Endodermal cell (in vitro differentiated cells): Measurements from ENCODE around the gene FAM50B. TPM values are rescaled to one million over a fixed set of nuclear protein-coding genes. Genes with fewer than 3 reads are reported as not detected.

Experiments used
- DNase-seq: peaks from one replicate; pipeline ENCODE4 v3.0.0-alpha.2; 2017
- H3K27ac ChIP-seq: 2 replicates; pipeline ENCODE4 v1.5.1; 2013; ENCODE audit warnings: mild to moderate bottlenecking, low read depth, low read length, moderate library complexity
- H3K27me3 ChIP-seq: 2 replicates; pipeline ENCODE4 v1.6.1; 2013; ENCODE audit warnings: mild to moderate bottlenecking, low read length, moderate library complexity; ENCODE audit not compliant: insufficient read depth, control insufficient read depth, poor library complexity, severe bottlenecking
- H3K36me3 ChIP-seq: 2 replicates; pipeline ENCODE4 v1.7.0; 2013; ENCODE audit warnings: mild to moderate bottlenecking, low read length, moderate library complexity; ENCODE audit not compliant: control insufficient read depth, insufficient read depth
- H3K4me1 ChIP-seq: one replicate; pipeline ENCODE4 v1.7.0; 2013; ENCODE audit warnings: low read length; ENCODE audit not compliant: control insufficient read depth, insufficient read depth
- H3K4me3 ChIP-seq: 2 replicates; pipeline ENCODE4 v1.5.1; 2013; ENCODE audit warnings: mild to moderate bottlenecking, low read length, moderate library complexity
- H3K9ac ChIP-seq: 2 replicates; pipeline ENCODE4 v1.6.1; 2013; ENCODE audit warnings: mild to moderate bottlenecking, low read length, moderate library complexity; ENCODE audit not compliant: poor library complexity, severe bottlenecking; ENCODE audit errors: extremely low read depth
- H3K9me3 ChIP-seq: 2 replicates; pipeline ENCODE4 v1.6.1; 2013; ENCODE audit warnings: mild to moderate bottlenecking, low read length, moderate library complexity; ENCODE audit not compliant: control insufficient read depth
- H3K27ac Mint-ChIP-seq: 2 replicates; pipeline ENCODE4 v1.8.0; 2020; ENCODE audit warnings: mixed read lengths
- H3K27me3 Mint-ChIP-seq: 2 replicates; pipeline ENCODE4 v1.8.0; 2021; ENCODE audit warnings: mild to moderate bottlenecking, mixed read lengths; ENCODE audit not compliant: insufficient read depth
- H3K36me3 Mint-ChIP-seq: 2 replicates; pipeline ENCODE4 v1.8.0; 2020; ENCODE audit warnings: low read depth, mixed read lengths
- H3K4me1 Mint-ChIP-seq: 2 replicates; pipeline ENCODE4 v1.8.0; 2020; ENCODE audit warnings: mixed read lengths
- H3K4me3 Mint-ChIP-seq: 2 replicates; pipeline ENCODE4 v1.8.0; 2020; ENCODE audit warnings: mild to moderate bottlenecking, moderate library complexity, mixed read lengths
- H3K9me3 Mint-ChIP-seq: 2 replicates; pipeline ENCODE4 v1.8.0; 2020; ENCODE audit warnings: mild to moderate bottlenecking, mixed read lengths
- WGBS, 2 experiments: methylation state at CpG; one replicate each; pipeline versions ENCODE4 v1.1.5 to v1.1.7; 2013; ENCODE audit warnings: missing lambda C conversion rate in 2 of 2, mixed read lengths in 1 of 2; ENCODE audit not compliant: insufficient coverage in 1 of 2, insufficient read length in 1 of 2; 5-methylcytosine and 5-hydroxymethylcytosine counted together
- total RNA-seq, 2 donors: library from RNA; stranded (reverse); fragmentation: NEBNext Ultra II Directional in 1 of 2; extraction: Animal tissue kit (Norgen Biotek cat#: 25700) in 1 of 2; gene quantifications; 2 replicates in 1 of 2; 3 replicates in 1 of 2; pipeline ENCODE4 v1.2.1, GENCODE V29; 2021
- TF ChIP-seq, protein P1 (sequence below): fragments of 200-600 bp; sonication (generic); conservative IDR thresholded peaks from 2 replicates; pipeline ENCODE4 v1.5.0; 2021; ENCODE audit warnings: antibody characterized with exemption, mild to moderate bottlenecking

FAM50B gene
- total RNA-seq, 2 donors from 2014 or later, result 2.8 to 3.7 TPM

DNA sequence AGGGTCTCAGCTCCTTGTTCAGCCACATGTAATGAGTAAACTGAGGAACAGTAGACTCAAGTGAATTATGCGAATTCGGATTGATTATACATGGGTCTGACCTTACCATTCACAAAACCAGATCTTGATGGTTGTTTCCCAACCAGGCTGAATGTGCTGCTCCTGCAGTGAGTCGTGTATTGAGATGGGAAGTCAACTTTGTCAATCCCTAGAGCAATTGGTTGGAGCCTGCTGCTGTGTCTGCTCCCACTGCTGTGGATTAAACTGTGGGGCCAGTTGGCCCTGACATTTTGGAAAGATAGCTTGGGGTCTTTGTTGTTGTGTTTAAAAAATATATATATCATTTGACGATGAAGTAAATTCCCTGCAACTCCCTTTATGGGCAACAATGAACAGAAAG is 23.9 kb downstream of the FAM50B start:
- H3K36me3 Mint-ChIP-seq, result no peaks in the 10 kb centered on the region
- Histone ChIP-seq H3K4me1 (no peaks in the 10 kb centered on the region), H3K9ac (no peak overlapping the region), H3K36me3 (no peaks in the 10 kb centered on the region), H3K4me3 (no peak overlapping the region), H3K9me3 (no peaks in the 10 kb centered on the region), H3K27me3 (no peaks in the 10 kb centered on the region), H3K27ac (no peak overlapping the region)
- no peaks in the 10 kb centered on the region for H3K4me1 Mint-ChIP-seq
- no peak overlapping the region for H3K27ac Mint-ChIP-seq
- TF ChIP-seq, protein P1, sequence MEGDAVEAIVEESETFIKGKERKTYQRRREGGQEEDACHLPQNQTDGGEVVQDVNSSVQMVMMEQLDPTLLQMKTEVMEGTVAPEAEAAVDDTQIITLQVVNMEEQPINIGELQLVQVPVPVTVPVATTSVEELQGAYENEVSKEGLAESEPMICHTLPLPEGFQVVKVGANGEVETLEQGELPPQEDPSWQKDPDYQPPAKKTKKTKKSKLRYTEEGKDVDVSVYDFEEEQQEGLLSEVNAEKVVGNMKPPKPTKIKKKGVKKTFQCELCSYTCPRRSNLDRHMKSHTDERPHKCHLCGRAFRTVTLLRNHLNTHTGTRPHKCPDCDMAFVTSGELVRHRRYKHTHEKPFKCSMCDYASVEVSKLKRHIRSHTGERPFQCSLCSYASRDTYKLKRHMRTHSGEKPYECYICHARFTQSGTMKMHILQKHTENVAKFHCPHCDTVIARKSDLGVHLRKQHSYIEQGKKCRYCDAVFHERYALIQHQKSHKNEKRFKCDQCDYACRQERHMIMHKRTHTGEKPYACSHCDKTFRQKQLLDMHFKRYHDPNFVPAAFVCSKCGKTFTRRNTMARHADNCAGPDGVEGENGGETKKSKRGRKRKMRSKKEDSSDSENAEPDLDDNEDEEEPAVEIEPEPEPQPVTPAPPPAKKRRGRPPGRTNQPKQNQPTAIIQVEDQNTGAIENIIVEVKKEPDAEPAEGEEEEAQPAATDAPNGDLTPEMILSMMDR, result no peak
- DNase-seq, result peak; percentile 0
- no peaks in the 10 kb centered on the region for H3K9me3 Mint-ChIP-seq
- 94 to 97% methylated on average over 4 of the region's 4 CpGs for WGBS, 2 experiments
- no peaks in the 10 kb centered on the region for H3K27me3 Mint-ChIP-seq
- H3K4me3 Mint-ChIP-seq, result no peak overlapping the region

DNA sequence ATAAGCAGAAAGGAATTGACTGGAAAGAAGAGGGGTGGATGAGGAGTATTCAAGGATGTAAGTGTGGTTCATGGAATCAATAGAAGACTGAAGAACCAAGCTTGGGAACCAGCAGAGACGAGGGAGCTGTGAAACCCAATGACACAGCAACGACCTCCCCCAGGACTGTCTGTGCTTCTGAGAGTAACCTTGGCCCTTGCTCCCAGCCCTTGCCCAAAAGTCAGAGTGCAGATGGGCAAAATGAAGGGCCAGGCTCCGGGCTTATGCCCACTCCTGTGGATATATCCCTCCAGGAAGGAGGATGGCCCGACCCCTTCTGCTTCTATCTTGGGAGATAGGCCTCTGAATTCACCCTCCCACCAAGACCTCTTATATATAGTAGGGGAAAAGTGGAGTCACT is 24.9 kb downstream of the FAM50B start:
- H3K36me3 ChIP-seq, result no peaks in the 10 kb centered on the region
- TF ChIP-seq, protein P1, result no peak
- no peak for DNase-seq
- no peak overlapping the region for H3K4me3 ChIP-seq
- no peak overlapping the region for H3K27ac ChIP-seq
- Mint-ChIP-seq H3K27ac (no peak overlapping the region), H3K9me3 (no peaks in the 10 kb centered on the region), H3K36me3 (no peaks in the 10 kb centered on the region), H3K4me1 (no peaks in the 10 kb centered on the region), H3K27me3 (no peaks in the 10 kb centered on the region), H3K4me3 (no peak overlapping the region)
- WGBS, 2 experiments, result 74 to 88% methylated on average over 3 of the region's 4 CpGs
- no peak overlapping the region for H3K9ac ChIP-seq
- H3K4me1 ChIP-seq, result no peaks in the 10 kb centered on the region
- H3K27me3 ChIP-seq, result no peaks in the 10 kb centered on the region
- no peaks in the 10 kb centered on the region for H3K9me3 ChIP-seq

DNA sequence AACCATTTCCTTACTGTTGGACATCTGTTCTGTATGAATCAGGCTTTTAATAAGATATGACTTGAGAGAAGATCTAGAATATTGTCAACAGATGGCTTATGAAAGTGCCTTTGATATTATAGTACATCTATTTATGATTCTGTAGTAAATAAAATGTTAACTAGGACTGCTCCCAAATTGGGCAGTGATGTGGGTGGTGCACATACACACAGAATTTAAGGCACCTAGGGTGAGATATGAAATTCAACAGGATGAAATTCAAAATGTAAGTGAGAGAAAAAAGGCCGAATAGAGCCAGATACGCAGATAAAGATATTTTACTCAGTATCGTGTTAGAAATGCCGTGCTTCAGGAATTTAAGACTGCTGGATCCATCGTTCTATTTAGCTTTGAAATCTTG is 26.3 kb downstream of the FAM50B start:
- H3K27me3 Mint-ChIP-seq, result no peaks in the 10 kb centered on the region
- no peaks in the 10 kb centered on the region for H3K36me3 Mint-ChIP-seq
- no peaks in the 10 kb centered on the region for H3K27me3 ChIP-seq
- H3K27ac ChIP-seq, result no peak overlapping the region
- H3K36me3 ChIP-seq, result no peaks in the 10 kb centered on the region
- no peak overlapping the region for H3K4me3 ChIP-seq
- 95% methylated on average over 4 to 5 of the region's 5 CpGs for WGBS, 2 experiments
- no peaks in the 10 kb centered on the region for H3K4me1 Mint-ChIP-seq
- no peaks in the 10 kb centered on the region for H3K9me3 ChIP-seq
- H3K27ac Mint-ChIP-seq, result no peak overlapping the region
- TF ChIP-seq, protein P1, result no peak
- no peak overlapping the region for H3K9ac ChIP-seq
- H3K4me3 Mint-ChIP-seq, result no peak overlapping the region
- H3K9me3 Mint-ChIP-seq, result peaks cover 2% of the 10 kb centered on the region
- H3K4me1 ChIP-seq, result no peaks in the 10 kb centered on the region
- peak; percentile 5 for DNase-seq
